NCI-H524 (cell line): ENCODE results near the gene DLG1.

Experiments used
- DNase-seq, 2 experiments: peaks; one replicate each; lab custom pipeline; 2025; lab: John Stamatoyannopoulos, UW

The DLG1 gene

DNA sequence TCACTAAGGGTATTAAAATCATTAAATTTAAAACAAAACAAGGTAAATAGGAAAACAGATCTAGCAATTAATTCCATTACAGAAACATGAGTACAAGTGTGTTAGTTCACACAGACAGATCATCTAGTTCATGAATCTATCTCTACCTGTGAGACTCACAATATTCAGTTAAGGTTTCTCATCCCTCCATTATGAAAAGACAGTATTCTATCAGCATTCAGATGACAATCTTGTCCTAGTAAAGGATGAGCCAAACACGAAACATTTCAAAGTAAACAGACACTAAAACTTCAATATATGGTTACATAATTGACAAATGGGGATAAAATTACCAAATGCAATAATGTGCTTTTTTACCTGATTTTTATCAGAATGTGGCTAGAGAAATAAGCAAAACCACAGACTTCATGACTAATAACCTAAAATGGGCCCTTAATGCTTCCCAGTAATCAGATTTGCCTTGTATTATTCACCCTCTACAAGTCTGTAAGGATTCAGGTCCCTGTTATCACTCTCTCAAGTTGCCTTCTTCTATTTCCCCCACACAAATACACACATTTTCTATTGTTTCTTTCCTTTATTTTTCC is 126.8 kb downstream of the DLG1 start:
- no peak for DNase-seq

DNA sequence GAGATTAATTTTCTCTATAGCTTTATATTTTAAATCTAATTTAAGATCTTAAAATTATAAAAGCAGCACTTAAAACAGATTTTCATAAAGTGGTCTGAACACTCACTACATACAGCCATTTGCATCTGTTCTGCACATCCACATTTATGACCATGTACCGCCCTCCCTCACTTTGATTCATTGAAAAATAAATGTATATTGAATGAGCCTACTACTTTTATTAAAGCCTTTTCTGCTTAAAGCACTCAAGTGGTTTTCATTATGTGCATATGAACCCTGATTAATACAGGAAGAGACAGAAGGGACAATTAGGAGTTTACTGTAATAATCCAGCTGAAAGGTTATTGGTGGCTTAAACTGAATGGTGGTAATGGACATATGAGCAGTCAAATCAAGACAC is 129.4 kb downstream of the DLG1 start:
- peak; percentile 23 to 66 for DNase-seq

DNA sequence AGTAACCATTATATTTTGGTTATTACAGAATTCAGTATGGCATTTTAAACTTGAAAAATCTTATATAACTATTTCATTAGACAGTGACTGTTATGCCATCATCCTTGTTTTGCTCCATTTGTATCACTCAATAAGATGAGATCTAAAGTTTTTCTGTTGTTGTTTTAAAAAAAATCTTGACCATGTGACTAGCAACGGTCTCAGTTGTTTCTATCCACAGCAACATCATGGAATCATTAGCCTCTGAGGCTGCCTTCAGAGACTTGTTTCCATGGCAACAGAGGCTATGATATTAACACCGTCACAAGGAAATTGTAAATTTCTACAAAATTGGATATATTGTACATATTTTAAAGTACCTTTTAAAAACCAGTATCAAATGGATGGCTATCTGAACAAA is 129.8 kb downstream of the DLG1 start:
- peak; percentile 35 to 74 for DNase-seq

DNA sequence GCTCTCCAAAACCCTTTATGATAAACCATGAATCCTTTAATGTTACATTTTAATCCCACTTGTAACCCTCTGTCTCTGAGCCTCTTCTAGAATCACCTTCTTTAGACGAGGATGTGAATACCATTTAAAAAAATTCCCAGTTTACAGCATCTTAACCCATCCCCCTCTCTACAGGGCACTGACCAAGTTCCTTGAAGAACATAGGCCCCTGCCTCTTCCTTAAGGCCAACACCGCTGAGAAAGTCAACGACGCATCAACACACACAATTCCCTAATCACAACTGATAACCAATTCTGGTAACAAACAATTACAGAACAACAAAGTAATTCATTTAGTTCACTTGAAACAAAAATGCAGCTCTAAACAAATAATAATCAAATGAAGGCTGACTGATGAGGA is 130.3 kb downstream of the DLG1 start:
- no peak for DNase-seq

DNA sequence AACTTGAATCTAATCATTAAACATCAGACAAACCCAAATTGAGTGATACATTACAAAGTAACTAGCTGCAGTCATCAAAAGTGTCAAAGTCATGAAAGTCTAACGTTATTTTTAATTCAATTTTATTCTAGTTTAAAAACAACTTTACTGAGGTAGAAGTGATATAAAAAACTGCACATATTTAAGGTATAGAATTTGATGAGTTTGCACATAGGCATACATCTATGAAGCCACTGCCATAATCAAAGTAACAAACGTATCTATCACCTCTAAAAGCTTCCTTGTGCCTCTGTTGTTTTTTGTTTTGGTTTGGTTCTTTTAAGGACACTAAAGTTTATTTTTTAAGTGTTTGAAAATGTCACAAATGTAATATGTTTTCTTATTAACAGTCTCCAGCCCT is 130.9 kb downstream of the DLG1 start:
- DNase-seq = no peak

DNA sequence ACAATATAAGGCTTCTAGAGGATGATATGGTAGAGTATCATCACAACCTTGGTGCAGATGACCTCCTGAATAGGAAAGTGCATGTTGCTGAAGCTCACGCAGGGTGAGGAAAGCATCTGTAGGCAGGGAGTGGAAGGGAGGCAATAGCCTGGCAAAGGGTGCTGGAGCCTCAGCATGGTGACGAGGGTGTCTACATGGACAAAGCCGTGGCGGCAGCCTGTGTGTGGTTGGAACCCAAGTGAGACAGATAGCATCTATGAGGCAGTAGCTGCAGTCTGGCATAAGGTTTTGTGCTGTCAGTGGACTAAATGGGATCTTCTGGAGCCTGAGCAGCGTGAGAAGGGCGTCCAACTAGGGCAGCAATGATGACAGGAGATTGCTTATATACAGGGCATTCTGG is 132.5 kb downstream of the DLG1 start:
- DNase-seq = no peak

DNA sequence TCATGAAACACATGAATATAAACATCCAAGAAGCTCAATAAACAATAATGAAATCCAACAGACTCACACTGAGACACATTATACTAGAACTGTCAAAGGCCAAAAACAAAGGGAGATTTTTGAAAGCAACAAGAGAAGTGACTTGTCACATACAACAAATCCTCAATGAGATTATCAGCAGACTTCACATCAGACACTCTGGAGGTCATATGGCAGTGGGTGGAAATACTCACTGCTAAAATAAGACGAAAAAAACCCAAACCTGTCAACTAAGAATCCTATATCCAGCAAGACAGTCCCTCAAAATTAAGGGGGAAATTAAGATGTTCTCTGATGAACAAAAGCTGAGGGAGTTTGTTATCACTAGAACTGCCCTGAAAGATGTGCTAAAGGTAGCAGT is 143.4 kb downstream of the DLG1 start:
- DNase-seq = no peak

DNA sequence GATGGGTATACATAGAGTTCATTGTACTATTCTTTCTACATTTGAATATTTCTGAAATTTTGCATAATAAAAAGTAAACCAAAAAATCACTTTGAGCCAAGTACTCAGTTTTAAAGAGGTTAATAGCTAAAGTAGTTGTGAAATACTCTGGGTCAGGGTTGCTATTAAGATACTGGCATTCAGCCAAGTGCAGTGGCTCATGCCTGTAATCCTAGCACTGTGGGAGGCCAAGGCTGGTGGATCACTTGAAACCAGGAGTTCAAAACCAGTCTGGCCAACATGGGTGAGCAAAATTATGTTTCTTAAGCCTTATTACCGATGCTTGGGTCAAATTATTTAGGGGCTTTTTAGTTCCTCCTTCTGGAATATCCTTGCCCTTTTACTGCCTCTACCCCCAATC is 146.8 kb downstream of the DLG1 start:
- DNase-seq = peak; percentile 32 to 40

DNA sequence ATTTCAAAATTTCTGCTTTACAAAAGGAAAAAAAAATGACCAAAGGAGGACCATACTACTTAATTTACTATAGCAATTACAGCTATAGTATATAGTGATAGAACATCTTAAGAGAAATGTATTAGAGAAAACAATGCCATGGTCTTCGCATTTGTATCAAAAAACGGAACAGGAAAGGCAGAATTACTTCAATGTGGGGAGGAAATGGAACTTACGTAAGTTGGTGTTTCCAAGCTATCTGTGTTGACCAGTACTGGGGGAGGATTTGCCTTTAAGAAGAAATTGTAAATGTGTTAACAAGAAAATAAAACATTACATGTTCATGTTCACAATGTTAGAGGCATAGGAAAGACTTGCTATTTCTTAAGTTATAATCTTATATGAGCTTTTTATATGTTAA is 148.9 kb downstream of the DLG1 start:
- no peak for DNase-seq

DNA sequence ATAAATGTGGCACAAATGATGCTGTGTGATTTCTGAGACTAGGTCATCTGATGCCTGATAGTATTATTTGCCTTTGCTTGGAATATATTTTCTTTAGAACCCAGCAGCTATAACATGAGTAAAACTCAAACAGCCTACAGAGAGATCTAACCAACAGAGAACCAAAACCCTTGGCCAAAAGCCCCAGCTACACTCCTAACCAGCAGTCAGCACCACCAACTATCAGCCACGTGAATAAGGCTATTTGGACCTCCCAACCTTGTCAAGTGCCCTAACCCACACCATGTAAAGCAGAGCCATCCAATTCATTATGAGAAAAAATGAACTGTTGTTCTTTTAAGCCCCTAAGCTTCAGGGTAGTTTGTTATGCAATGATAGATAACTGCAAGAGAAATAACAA is 154.2 kb downstream of the DLG1 start:
- DNase-seq = no peak

DNA sequence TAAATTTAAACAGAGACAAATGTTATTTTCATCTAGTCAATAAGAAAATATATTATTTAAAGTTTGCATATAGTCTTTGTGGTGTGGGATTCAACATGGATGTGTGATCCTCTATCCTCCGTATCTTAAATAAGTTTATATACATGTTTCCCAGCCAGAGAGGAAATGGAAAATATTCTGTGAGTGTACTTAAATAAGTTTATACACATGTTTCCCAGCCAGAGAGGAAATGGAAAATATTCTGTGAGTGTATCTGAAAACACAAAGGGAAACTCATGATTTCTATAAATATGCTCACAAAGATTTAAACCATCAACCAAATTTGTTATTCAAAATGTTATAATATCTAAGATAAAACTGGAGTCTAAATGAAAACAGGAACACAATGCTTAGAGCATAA is 158.8 kb downstream of the DLG1 start:
- DNase-seq = no peak

DNA sequence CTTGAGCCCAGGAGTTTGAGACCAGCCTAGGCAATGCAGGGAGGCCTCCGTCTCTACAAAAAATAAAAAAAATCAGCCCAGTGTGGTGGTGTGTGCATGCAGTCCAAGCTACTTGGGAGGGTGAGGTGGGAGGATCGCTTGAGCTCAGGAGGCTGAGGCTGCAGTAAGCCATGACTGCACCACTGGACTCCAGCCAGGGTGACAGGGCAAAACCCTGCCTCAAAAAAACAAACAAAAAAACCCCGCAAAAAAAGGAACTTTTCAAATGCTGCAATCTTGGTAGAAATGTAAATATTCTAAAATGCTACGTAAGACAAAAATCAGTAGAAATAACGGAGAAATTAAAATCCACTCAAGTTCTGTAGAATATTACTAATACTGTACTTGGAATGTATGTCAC is 160.7 kb downstream of the DLG1 start:
- no peak for DNase-seq

DNA sequence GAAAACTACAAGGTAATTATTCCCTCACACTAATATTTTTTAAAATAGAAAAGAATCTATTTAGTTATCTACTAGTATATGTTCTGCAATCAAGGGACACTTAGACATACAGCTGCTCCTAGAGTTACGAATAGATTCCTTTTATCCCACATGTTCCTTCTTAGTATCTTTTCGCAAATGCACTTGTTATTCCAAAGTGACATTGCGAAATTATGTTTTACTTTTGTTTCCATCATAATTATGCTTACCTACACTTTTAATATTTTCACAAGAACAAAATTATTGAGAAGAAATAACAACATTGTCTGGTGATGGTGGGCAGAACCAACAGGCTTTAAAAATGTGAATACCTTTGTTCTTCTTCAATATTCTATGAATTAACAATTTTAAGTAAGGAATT is 161.7 kb downstream of the DLG1 start:
- no peak for DNase-seq

DNA sequence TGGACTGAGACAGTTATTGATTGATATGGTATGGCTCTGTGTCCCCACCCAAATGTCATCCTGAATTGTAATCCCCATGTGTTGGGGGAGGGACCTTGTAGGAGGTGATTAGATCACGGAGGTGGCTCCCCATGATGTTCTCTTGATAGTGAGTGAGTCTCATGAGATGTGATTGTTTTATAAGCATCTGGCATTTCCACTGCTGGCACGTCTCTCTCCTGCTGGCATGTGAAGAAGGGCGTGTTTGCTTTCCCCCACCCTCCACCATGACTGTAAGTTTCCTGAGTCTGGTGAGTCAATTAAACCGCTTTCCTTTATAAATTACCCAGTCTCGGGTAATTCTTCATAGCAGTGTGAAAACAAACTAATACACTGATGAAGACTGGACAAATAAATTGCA is 163.2 kb downstream of the DLG1 start:
- no peak for DNase-seq

DNA sequence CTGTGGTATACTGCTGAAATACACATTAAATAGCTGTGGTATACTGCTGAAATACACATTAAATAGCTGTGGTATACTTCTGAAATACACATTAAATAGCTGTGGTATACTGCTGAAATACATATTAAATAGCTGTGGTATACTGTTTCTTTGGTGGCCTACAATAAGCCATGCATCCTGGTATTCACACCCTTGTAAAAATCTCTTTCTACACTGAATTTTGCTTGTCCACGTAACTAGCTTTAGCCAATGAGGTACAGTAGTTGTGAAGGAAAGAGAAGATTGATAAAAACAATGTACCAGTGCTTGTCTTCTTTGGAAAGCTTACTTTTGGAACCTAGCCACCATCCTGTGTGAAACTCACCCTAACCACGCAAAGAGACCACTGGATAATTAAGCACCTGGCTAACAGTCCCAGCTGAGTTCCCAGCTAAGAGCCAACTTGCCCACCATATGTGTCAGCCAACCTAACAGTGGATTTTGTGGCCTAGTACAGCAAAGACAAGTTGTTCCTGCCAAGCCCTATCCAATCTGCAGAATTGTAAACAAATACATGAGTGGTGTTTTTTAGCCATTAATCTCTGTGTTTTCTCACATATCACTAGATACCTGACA is 165.4 kb downstream of the DLG1 start:
- DNase-seq = no peak

DNA sequence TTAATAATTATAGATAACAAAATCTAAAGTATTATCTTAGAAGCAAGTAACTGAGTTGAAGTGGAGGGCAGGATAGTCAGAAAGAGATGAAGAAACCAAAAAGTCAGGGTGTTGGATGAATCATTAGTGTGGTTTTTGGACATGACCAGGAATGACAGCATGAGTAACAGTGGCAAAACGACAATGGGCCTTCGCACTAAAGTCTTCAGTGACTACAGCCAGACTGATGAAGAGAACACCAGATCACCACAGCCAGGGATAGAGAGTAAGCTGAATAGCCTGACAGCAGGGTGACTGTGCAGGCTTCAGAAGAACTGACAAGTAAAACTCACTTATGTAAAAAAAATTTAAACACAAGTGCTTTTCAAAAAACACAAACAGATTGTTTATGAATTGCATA is 172.8 kb downstream of the DLG1 start:
- DNase-seq = no peak

DNA sequence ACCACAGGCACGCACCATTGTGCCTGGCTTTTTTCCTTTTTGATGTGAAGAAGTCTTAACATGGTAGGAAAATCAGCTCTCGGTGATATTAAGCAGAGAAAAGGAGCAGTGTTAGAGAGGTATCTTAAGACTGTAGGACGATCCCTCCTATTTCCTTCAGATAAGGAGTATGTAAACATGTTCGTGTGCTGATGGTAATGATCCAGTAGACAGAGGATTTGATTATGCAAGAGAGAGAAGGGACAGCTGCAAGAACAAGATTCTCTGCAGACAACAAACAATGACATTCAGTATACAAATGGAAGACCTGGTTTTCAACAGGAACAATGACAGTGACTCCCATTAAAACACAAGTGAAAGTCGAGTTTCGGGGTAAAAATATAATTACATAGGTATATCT is 173.7 kb downstream of the DLG1 start:
- DNase-seq = no peak

DNA sequence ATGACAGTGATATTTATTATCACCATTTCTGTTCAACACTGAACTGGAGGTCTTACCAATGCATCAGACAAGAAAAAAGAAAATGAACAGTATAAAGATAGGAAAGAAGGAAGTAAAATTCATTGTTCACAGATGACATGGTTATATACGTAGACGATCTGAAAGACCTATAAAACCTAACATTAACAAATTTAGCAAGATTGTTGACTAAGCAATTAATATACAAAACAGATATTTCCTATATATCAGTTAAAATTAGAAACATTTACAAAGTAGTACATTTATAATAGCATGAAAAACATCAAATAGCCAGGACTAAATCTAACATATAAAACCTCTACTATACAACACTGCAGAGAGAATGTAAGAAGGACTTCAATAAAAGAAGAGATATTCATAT is 176.0 kb downstream of the DLG1 start:
- DNase-seq = no peak

DNA sequence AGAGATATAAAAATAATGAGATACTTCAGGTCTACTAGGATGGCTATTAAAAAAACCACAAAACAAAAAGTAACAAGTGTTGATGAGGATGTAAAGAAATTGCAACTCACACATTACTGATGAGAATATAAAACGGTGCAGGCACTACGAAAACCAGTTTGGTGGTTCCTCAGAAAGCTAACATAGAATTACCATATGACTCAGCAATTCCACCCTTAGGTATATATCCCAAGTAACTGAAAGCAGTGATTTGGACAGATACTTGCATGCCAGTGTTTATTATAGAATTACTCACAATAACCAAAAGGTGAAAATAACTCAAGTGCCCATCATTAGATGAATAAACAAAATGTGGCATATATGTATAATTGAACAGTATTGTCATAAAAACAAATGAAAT is 181.3 kb downstream of the DLG1 start:
- no peak for DNase-seq

DNA sequence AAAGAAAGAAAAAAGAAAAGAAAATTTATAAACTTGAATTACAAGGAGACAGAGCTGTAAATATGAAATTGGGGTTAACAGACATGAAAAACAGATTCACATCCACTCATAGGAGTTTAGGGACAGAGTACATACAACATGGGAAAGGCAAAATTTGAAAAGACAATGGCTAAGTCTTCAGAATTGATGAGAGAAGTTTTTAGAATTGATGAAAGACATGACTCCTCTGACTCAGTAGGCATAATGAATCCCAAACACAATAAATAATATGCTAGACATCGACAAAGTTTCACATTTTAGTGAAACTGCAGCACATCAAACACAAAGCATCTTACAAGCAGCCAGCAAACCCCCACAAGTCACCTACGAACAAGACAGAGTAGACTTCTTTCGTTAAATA is 184.4 kb downstream of the DLG1 start:
- DNase-seq = no peak

DNA sequence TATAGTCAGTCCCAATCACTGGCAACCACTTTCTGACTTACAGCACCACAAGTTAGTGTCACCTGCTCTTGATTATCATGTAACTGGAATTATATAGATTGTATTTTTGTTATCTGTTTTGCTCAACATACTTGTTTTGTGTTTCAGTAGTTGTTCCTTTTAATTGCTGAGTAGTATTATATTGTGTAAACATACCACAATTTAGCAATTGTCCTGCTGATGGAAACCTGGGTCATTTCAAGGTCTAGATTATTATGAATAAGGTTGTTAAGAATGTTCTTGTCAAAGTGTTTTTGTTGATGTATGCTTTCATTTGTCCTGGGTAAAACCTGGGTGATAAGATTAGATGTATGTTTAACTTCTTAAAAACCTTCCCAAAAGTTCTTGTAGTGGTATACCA is 186.7 kb downstream of the DLG1 start:
- no peak for DNase-seq

DNA sequence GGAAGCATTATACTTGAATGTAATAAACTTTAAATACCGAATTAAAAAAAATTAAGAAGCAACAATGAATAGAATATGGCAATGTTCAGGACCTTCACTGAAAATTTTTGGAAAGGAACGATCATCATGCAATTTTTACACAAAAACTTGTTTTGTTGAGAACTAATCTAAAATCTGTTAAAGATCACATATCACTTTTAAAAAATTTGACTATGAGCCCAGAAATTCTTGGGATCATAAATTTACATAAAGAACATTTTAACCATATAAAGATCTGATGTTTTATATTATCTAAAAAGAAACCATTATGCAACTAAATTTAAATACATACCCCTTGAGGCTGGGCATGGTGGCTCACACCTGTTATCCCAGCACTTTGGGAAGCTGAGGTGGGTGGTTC is 192.6 kb downstream of the DLG1 start:
- no peak for DNase-seq

DNA sequence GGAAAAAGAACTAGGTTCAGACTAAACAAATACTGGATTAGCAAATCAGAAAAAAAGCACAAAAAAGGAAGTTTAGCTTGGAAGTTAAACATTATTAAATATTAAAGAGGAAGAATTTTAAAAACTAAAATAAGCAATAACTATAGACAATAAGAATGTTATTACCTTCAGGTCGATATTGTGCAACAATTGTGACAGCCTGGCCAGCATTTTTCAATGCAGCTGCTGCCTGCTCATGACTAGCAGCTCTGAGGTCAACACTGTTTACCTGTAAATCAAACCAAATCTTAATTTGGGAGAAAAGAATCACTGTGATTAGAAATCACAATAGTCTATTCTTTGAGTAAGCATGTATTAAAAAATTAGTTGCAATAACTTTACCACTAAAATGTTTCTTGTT is 193.7 kb downstream of the DLG1 start:
- no peak for DNase-seq

DNA sequence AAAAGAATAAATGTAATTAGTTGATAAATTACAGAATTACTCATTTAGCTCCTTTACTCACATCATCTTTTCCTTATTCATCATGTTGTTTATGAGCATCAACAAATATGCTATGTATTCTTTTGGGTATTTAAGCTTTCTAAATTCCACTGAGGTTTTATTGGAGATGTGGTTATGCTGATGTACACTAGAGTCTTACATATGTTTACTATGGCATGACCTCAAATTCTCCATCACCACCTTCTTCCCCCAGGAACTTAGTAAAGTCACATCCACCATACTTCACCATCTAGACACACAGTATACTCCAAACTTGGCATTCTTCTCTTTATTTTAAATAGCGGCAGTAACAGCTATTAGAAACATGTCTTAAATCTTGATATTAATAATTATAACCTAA is 194.6 kb downstream of the DLG1 start:
- DNase-seq = no peak

DNA sequence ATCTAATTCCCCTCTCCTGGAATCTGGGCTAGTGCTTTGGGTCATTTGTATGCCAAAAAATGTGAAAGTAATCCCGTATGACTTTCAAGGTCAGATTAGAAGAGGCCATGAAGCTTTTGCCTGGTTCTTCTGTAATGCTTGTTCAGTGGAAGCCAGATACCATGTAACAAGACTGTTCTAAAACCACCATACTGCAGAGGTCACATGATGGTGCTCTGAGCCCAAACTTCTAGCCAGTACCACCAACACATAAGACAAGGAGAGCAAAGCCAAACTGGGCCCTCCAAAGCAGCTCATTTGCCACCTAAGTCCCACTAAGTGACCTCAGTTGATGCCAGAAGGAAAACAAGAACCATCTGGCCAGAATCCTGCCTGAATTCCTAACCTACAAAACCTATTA is 204.5 kb downstream of the DLG1 start:
- DNase-seq = peak; percentile 19 to 63
